ENCODE results near the gene NTNG2.

Gene NTNG2

DNA sequence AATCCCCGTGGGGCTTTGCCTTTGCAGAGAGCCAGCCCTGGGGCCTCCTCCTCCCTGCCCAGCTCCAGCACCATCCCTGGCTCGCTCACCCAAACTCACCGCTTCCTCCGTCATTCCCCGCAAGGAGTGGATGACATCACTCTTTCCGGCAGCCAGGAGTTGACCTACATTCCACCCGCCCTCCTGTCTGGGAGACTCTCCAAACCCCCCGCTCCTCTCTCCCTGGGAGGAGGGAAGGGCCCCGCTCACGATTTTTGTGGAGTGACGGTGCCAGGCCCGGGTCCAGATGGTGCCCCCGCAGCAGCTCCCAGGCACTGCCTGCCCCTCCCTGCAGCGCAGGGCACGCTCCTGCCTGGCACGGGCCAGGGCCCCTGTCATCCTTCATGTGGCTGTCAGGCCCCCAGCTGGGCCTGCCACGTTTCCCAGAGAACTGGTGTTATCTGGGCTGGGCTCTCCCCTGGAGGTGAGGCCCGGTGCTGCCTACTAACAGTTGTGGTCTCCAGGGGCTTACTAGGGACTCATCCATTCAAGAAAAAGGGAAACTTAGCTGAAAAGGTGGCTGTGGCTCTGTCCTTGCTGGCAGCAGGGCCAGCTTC, 52.3 kb downstream of the NTNG2 start:
- TF ChIP-seq, protein P1, sequence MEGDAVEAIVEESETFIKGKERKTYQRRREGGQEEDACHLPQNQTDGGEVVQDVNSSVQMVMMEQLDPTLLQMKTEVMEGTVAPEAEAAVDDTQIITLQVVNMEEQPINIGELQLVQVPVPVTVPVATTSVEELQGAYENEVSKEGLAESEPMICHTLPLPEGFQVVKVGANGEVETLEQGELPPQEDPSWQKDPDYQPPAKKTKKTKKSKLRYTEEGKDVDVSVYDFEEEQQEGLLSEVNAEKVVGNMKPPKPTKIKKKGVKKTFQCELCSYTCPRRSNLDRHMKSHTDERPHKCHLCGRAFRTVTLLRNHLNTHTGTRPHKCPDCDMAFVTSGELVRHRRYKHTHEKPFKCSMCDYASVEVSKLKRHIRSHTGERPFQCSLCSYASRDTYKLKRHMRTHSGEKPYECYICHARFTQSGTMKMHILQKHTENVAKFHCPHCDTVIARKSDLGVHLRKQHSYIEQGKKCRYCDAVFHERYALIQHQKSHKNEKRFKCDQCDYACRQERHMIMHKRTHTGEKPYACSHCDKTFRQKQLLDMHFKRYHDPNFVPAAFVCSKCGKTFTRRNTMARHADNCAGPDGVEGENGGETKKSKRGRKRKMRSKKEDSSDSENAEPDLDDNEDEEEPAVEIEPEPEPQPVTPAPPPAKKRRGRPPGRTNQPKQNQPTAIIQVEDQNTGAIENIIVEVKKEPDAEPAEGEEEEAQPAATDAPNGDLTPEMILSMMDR (IDR thresholded peaks at IDR 0.05), result no peak
- no peak for TF ChIP-seq ZFX (IDR thresholded peaks at IDR 0.05; ENCODE audit: borderline replicate concordance)
- H3K27ac ChIP-seq, result no peak overlapping the region

DNA sequence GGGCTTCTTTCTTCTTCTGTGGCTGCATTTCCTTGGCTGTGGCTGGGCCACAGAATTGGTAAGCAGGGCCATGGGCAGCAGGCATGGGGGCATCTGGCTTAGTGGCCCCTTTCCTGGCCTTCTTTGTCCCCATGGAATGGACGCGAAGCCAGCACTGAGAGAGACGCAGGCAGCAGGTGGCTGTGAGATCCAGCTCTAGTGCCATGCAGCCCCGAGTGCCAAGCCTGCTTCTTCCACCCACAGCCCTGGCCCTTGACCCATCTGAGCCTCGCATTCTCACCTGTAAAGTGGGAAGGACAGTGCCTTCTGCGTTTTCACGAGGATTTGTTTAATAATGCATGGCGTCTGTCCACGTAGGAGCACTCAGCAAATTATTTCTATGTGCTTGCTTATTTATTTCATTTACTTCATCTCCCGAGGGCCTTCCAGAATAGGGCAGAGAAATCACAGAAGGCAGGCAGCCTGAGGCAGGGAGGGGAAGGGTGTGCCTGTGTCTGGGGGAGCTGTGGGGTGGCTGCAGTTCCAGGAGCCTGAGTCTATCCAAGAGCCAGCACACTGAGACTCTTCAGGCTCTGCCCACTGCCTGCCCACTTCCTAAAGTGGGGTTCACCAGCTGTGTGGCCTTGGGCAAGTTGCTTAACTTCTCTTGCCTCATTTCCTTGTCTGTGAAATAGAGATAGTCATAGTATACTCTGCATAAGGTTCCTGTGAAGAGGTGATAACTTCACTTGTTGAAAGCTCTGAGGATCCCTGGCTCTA, 55.2 kb downstream of the NTNG2 start:
- TF ChIP-seq ZFX (IDR thresholded peaks at IDR 0.05; ENCODE audit: borderline replicate concordance), result no peak
- TF ChIP-seq, protein P1 (IDR thresholded peaks at IDR 0.05), result no peak
- H3K27ac ChIP-seq, result no peak overlapping the region

DNA sequence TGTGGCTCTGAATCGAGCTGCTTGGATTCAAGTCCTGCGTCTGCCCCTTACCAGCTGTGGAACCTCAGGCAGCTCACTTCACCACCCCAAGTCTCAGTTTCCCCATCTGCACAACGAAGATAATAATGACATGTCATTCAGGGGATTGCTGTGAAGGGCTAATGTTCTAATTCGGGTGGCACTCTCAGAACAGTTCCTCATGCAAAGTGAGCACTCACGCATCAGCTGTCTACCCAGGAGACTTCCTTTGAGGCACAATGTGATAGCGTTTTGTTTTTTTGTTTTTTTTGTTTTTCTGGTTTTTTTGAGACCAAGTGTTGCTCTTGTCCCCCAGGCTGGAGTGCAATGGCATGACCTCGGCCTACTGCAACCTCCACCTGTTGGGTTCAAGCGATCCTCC, 56.4 kb downstream of the NTNG2 start:
- TF ChIP-seq, protein P1 (IDR thresholded peaks at IDR 0.05), result no peak
- TF ChIP-seq ZFX (IDR thresholded peaks at IDR 0.05; ENCODE audit: borderline replicate concordance), result no peak
- no peak overlapping the region for H3K27ac ChIP-seq

DNA sequence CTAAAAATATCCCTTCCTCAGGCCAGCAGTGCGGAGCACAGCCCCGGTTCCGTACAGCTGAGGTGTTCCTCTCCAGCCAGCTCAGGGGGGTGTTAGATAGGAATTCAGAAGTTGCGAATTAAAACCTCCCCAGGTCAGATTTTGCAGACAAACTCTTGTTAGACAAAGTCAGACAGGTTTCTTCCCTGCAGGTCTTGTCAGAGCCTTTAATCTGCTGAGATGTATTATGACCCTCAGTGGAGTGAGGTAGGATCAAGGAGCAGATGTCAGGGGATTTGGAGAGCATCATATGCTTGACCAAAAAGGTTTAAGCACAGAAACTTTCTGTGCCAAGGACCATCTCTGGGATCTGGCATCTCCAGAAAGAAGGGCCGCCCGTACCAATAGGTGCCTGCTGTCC, 60.1 kb downstream of the NTNG2 start:
- no peak overlapping the region for H3K27ac ChIP-seq
- no peak for TF ChIP-seq ZFX (IDR thresholded peaks at IDR 0.05; ENCODE audit: borderline replicate concordance)
- TF ChIP-seq, protein P1 (IDR thresholded peaks at IDR 0.05), result no peak

DNA sequence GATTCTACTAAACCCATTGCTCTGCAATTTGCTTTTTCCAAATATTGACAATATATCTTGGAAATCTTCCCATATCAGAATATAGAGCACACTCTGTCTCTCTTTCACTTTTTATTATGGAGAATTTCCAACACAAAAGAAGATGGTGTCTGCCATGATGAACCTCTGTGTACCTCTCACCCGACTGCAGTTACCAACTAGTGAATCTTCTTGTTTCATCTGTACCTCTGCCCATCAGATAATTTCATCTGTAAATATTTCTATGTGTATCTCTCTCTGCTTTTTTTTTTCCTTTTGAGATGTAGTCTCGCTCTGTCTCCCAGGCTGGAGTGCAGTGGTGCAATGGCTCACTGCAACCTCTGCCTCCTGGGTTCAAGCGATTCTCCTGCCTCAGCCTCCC, 62.8 kb downstream of the NTNG2 start:
- peak overlapping the region; percentile 37 for H3K27ac ChIP-seq
- TF ChIP-seq, protein P1 (IDR thresholded peaks at IDR 0.05), result no peak
- no peak for TF ChIP-seq ZFX (IDR thresholded peaks at IDR 0.05; ENCODE audit: borderline replicate concordance)

DNA sequence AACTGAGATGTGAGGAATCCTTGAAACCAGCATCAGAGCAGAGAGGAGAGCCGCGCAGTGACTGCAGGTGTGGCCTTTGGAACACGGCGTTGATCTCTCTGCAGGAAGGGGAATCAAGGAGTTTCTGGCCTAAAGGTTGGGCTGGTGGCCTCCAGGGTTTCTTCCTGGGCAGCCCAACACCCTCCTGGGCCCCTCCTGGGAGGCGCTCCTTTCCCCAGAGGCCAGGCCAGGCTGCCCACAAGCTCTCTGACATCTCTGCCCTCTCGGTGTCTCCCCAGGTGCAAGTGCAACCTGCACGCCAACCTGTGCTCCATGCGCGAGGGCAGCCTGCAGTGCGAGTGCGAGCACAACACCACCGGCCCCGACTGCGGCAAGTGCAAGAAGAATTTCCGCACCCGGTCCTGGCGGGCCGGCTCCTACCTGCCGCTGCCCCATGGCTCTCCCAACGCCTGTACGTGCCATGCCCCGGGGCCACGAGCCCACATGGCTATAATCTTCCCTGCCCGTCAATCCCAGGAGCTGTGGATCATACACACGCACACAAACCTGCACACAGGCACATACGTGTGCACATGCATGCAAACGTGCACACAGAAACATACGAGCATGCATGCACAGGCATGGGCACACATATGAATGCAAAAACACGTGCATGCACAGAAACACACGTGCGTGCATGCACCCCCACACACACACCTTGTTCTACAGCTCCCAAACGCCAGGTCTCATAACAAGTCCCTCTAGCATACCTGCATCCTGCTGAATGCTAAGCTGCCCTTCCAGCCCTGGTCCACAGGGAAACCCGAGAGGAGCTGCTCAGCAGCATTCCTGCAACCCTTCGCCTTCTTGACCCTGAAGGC, 64.9 kb downstream of the NTNG2 start:
- TF ChIP-seq ZFX (IDR thresholded peaks at IDR 0.05; ENCODE audit: borderline replicate concordance), result no peak
- TF ChIP-seq, protein P1 (IDR thresholded peaks at IDR 0.05), result no peak
- no peak overlapping the region for H3K27ac ChIP-seq
